ENCODE data around the gene MAP3K6. TPM values are rescaled to one million over a fixed set of nuclear protein-coding genes. Genes with fewer than 3 reads are reported as not detected.

Gene MAP3K6
- total and polyA plus RNA-seq, 2 of the 13 experiments (the other 11 are each of a cell fraction or from before 2014, with no cell fraction given) = 2.7 to 3.2 TPM

DNA sequence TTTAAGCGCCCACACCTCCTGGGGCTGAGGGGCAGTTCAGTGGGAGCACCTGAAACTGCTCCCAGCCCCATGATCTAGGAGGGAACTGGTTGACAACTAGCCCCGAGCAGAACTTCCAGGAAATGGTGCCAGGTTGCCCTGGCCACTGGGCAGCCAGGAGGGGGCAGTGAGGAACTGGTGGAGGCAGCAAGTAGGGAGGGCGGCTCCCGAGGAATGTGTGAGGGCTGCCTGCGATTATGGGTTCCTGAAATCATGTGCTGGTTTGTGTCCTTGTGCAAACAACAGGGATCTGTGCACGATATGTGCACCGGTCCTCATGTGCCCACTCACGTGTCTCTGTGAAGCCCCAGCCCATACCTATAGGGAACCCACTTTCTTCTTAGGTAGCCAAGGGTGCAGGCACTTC is 35.6 kb upstream of the MAP3K6 start (continued):
- TF ChIP-seq, protein P1, sequence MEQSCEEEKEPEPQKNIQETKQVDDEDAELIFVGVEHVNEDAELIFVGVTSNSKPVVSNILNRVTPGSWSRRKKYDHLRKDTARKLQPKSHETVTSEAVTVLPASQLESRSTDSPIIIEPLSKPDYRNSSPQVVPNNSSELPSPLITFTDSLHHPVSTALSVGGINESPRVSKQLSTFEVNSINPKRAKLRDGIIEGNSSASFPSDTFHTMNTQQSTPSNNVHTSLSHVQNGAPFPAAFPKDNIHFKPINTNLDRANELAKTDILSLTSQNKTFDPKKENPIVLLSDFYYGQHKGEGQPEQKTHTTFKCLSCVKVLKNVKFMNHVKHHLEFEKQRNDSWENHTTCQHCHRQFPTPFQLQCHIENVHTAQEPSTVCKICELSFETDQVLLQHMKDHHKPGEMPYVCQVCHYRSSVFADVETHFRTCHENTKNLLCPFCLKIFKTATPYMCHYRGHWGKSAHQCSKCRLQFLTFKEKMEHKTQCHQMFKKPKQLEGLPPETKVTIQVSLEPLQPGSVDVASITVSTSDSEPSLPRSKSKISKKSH (CRISPR knock-in tag; IDR thresholded peaks at IDR 0.05; ENCODE audit: borderline replicate concordance) = no peak
- TF ChIP-seq RAD21 (CRISPR knock-in tag; IDR thresholded peaks at IDR 0.05) (peak; percentile 31; the same call in 1 of the 2 replicates), SMARCC2 (IDR thresholded peaks at IDR 0.05) (no peak)

DNA sequence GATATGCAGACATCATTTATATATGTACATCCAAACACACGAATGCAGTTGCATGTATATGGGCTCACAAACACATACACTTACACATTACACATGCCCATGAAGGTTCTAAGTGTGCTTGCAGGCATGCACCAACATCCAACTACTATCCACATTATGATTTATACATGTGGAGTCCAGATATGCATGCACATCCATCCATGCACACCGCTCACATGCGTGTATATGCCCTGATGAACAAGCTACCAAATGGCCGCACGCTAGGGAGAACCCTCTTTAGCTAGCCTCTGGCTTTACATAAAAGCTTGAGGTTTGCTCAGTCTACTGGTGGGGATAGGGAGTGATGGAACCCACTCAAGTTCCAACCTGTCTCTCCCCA is 34.2 kb upstream of the MAP3K6 start:
- ChIA-PET POLR2A (no interaction called here), CTCF (ENCODE audit: low intra/inter-chr PET ratio, low total read pairs) (no interaction called here)
- H3K4me3 ChIP-seq (replicated peaks in 1 of 3; ENCODE audit: insufficient read depth in 1 of 3, low read depth in 2 of 3, low read length in 3 of 3) = no peak overlapping the region
- intact Hi-C loops (cut with micrococcal nuclease; ENCODE audit: unreplicated experiment) (no loop called here), in situ Hi-C loops (cut with HindIII; ENCODE audit: extremely low pct_ligation_motif_present, low pct_unique_long_range_greater_than_20kb) (no loop called here)
- no peaks in the 10 kb centered on the region for H3K9me3 ChIP-seq (ENCODE audit: low read length)
- H3K79me2 ChIP-seq (ENCODE audit: insufficient read depth, low read length) = no peaks in the 10 kb centered on the region
- H3K36me3 ChIP-seq (replicated peaks in 1 of 2; ENCODE audit: control insufficient read depth in 1 of 2, insufficient read depth in 2 of 2, low read length in 2 of 2) = no peaks in the 10 kb centered on the region
- H3K27me3 ChIP-seq (ENCODE audit: control insufficient read depth in 1 of 2, insufficient read depth in 2 of 2, low read length in 2 of 2) = 0 out of 5 replicates have a peak, but pooled peaks cover 0 to 2% of the 10 kb centered on the region in 2 experiments
- peak; percentile 81; the same call in 1 of the 2 replicates for TF ChIP-seq SSRP1 (CRISPR knock-in tag; IDR thresholded peaks at IDR 0.05)
- no peak for TF ChIP-seq NFE2 (CRISPR knock-in tag; IDR thresholded peaks at IDR 0.05)
- TF ChIP-seq XBP1 (CRISPR knock-in tag; IDR thresholded peaks at IDR 0.05) = no peak
- 0 out of 2 replicates have a peak, but pooled peaks have one; percentile 52 for TF ChIP-seq POLR2AphosphoS2 (IDR thresholded peaks at IDR 0.05; ENCODE audit: low read depth, low read length)
- TF ChIP-seq, protein P2, sequence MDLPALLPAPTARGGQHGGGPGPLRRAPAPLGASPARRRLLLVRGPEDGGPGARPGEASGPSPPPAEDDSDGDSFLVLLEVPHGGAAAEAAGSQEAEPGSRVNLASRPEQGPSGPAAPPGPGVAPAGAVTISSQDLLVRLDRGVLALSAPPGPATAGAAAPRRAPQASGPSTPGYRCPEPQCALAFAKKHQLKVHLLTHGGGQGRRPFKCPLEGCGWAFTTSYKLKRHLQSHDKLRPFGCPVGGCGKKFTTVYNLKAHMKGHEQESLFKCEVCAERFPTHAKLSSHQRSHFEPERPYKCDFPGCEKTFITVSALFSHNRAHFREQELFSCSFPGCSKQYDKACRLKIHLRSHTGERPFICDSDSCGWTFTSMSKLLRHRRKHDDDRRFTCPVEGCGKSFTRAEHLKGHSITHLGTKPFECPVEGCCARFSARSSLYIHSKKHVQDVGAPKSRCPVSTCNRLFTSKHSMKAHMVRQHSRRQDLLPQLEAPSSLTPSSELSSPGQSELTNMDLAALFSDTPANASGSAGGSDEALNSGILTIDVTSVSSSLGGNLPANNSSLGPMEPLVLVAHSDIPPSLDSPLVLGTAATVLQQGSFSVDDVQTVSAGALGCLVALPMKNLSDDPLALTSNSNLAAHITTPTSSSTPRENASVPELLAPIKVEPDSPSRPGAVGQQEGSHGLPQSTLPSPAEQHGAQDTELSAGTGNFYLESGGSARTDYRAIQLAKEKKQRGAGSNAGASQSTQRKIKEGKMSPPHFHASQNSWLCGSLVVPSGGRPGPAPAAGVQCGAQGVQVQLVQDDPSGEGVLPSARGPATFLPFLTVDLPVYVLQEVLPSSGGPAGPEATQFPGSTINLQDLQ (CRISPR knock-in tag; IDR thresholded peaks at IDR 0.05) = no peak
- no peak for TF ChIP-seq CREB1 (IDR thresholded peaks at IDR 0.05)
- TF ChIP-seq CREB1 (CRISPR knock-in tag; IDR thresholded peaks at IDR 0.05) = 0 out of 2 replicates have a peak, but pooled peaks have one; percentile 18
- no peak for FAIRE-seq
- no peaks in the 10 kb centered on the region for H4K20me1 ChIP-seq (ENCODE audit: insufficient read depth, low read length)
- no peak overlapping the region for H3K27ac ChIP-seq (ENCODE audit: extremely low read length, insufficient read depth, low read length)
- BruUV-seq (replicated peaks) = no TSS peak
- no peak for ATAC-seq
- no peak overlapping the region for H3K9ac ChIP-seq (ENCODE audit: insufficient read depth, low read depth, low read length)
- no peak overlapping the region for H3K4me2 ChIP-seq (ENCODE audit: low read depth, low read length)
- WGBS (ENCODE audit: low lambda C conversion rate) = 100% methylated on average over 5 of the region's 5 CpGs
- no peak for DNase-seq (ENCODE audit: low spot score)
- no peak overlapping the region for H2AFZ ChIP-seq (ENCODE audit: low read length)
- no peaks in the 10 kb centered on the region for H3K4me1 ChIP-seq (ENCODE audit: insufficient read depth, low read length)
